Parathyroid adenoma (tissue), 2 donors: Measurements from ENCODE around the gene FBXO24.

Experiments
- H2AFZ ChIP-seq: fragments of 300-600 bp; sonication (generic); one replicate; pipeline ENCODE4 v1.7.0; 2017; ENCODE audit warnings: antibody characterized with exemption, mild to moderate bottlenecking
- H3K27ac ChIP-seq: fragments of 300-600 bp; sonication (generic); one replicate; pipeline ENCODE4 v1.7.0; 2017
- H3K27me3 ChIP-seq: fragments of 300-600 bp; sonication (generic); one replicate; pipeline ENCODE4 v1.7.0; 2017; ENCODE audit warnings: low read length; ENCODE audit not compliant: control insufficient read depth, insufficient read depth
- H3K36me3 ChIP-seq: fragments of 300-600 bp; sonication (generic); one replicate; pipeline ENCODE4 v1.7.0; 2017; ENCODE audit warnings: low read length; ENCODE audit not compliant: control insufficient read depth, insufficient read depth
- H3K4me1 ChIP-seq: fragments of 300-600 bp; sonication (generic); one replicate; pipeline ENCODE4 v1.7.0; 2017; ENCODE audit warnings: control low read depth
- H3K4me2 ChIP-seq: fragments of 300-600 bp; sonication (generic); one replicate; pipeline ENCODE4 v1.7.0; 2017; ENCODE audit warnings: low read length
- H3K4me3 ChIP-seq: fragments of 300-600 bp; sonication (generic); one replicate; pipeline ENCODE4 v1.7.0; 2017; ENCODE audit warnings: low read depth, low read length
- H3K79me2 ChIP-seq: fragments of 300-600 bp; sonication (generic); one replicate; pipeline ENCODE4 v1.7.0; 2017; ENCODE audit warnings: control low read depth
- H3K9ac ChIP-seq: fragments of 300-600 bp; sonication (generic); one replicate; pipeline ENCODE4 v1.7.0; 2017; ENCODE audit warnings: mild to moderate bottlenecking
- H3K9me3 ChIP-seq: fragments of 300-600 bp; sonication (generic); one replicate; pipeline ENCODE4 v1.7.0; 2017; ENCODE audit warnings: low read length; ENCODE audit not compliant: control insufficient read depth
- TF ChIP-seq, protein P1 (sequence below): fragments of 300-600 bp; sonication (generic); IDR thresholded peaks from one replicate; pipeline ENCODE4 v1.7.0; 2017; ENCODE audit warnings: antibody characterized with exemption, mild to moderate bottlenecking
- donor health status: primary hyperparathyroidism.

The FBXO24 gene

GRCh38 chr7:100640517-100641440 is 54.7 kb downstream of the FBXO24 start:
- H3K4me1 ChIP-seq = no peaks in the 10 kb centered on the region
- H3K9ac ChIP-seq = no peak overlapping the region
- TF ChIP-seq, protein P1, sequence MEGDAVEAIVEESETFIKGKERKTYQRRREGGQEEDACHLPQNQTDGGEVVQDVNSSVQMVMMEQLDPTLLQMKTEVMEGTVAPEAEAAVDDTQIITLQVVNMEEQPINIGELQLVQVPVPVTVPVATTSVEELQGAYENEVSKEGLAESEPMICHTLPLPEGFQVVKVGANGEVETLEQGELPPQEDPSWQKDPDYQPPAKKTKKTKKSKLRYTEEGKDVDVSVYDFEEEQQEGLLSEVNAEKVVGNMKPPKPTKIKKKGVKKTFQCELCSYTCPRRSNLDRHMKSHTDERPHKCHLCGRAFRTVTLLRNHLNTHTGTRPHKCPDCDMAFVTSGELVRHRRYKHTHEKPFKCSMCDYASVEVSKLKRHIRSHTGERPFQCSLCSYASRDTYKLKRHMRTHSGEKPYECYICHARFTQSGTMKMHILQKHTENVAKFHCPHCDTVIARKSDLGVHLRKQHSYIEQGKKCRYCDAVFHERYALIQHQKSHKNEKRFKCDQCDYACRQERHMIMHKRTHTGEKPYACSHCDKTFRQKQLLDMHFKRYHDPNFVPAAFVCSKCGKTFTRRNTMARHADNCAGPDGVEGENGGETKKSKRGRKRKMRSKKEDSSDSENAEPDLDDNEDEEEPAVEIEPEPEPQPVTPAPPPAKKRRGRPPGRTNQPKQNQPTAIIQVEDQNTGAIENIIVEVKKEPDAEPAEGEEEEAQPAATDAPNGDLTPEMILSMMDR = no peak

DNA sequence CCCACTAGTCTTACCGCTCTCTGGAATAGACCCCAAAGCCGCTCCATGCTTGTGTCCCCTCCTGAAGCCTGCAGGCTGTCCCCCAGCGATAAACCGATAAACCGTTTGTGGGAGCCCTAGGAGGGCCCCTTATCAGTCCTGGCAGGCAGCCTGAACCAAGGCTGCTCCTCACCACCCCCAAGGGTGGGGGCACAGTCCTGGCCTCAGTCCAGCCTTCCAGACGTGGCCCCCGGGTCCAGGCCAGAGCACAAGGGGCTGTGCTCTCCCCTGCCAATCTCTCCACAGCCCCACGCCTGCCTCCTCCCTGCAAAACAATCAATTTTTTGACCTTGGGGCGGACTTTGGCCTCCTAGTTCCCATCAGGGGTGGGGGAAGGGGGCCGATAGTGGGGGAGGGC is 55.3 kb downstream of the FBXO24 start, which contains the start of gene TFR2:
TFR2 (minus strand) TSS at position 90 of the 397 bp plus-strand sequence; CDS start at position 47, 43 bp downstream.
- Histone ChIP-seq H3K9ac (no peak within 1 kb of the TSS), H3K79me2 (no peaks in the 10 kb centered on the region), H3K27me3 (no peaks in the 10 kb centered on the region)

More at GRCh38 chr7:100640517-100641440, 54.7 kb downstream of the FBXO24 start:
- Histone ChIP-seq H3K9me3 (no peaks in the 10 kb centered on the region), H3K4me3 (no peak overlapping the region), H2AFZ (no peak overlapping the region), H3K79me2 (no peaks in the 10 kb centered on the region), H3K27me3 (no peaks in the 10 kb centered on the region), H3K27ac (no peak overlapping the region), H3K36me3 (no peaks in the 10 kb centered on the region), H3K4me2 (no peak overlapping the region)

GRCh38 chr7:100641860-100642533 is 55.9 kb downstream of the FBXO24 start:
- Histone ChIP-seq H3K36me3 (no peaks in the 10 kb centered on the region), H3K4me2 (no peak overlapping the region), H3K27ac (no peak overlapping the region), H3K27me3 (no peaks in the 10 kb centered on the region), H3K4me3 (no peak overlapping the region), H2AFZ (no peak overlapping the region), H3K79me2 (no peaks in the 10 kb centered on the region), H3K9me3 (no peaks in the 10 kb centered on the region), H3K4me1 (no peaks in the 10 kb centered on the region), H3K9ac (no peak overlapping the region)
- TF ChIP-seq, protein P1 = no peak

More for the DNA sequence above, 55.3 kb downstream of the FBXO24 start, which contains the start of gene TFR2:
- Histone ChIP-seq H3K4me2 (no peak within 1 kb of the TSS), H3K4me1 (no peaks in the 10 kb centered on the region), H3K27ac (no peak within 1 kb of the TSS), H3K36me3 (no peaks in the 10 kb centered on the region), H3K4me3 (no peak within 1 kb of the TSS), H3K9me3 (no peaks in the 10 kb centered on the region), H2AFZ (no peak within 1 kb of the TSS)
- TF ChIP-seq, protein P1 = no peak

DNA sequence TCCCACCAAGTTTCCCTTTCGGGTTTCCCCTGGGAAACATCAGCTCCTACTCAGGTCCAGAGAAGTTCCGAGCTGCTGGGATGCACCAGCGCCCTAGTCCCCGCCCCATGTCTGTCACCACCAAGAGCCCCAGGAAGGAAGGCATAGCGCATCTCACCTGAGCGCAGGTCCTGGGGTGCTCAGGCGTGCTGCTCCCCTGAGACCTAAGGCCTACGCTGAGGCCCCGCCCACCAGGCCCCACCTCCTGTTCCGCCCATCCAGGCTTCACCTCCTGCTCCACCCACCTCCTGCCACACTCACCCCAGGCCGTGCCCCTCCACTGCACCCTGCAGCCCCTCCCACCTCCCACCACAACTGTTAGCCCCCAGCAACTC is 56.4 kb downstream of the FBXO24 start:
- Histone ChIP-seq H3K9ac (no peak overlapping the region), H3K9me3 (no peaks in the 10 kb centered on the region), H3K4me3 (no peak overlapping the region), H3K36me3 (no peaks in the 10 kb centered on the region), H3K4me2 (no peak overlapping the region), H3K27ac (no peak overlapping the region), H3K27me3 (no peaks in the 10 kb centered on the region), H2AFZ (no peak overlapping the region), H3K4me1 (no peaks in the 10 kb centered on the region), H3K79me2 (no peaks in the 10 kb centered on the region)
- TF ChIP-seq, protein P1 = no peak
